Stimulated activated CD8-positive, alpha-beta memory T cell treated with anti-CD3 and anti-CD28 coated beads, Interleukin-4, amount 100 ng/mL, for 1 hour (primary cell): Measurements from ENCODE around the gene TMSB10.

Source experiments
- DNase-seq, 2 donors: peaks; one replicate each; pipeline ENCODE4 v3.0.0-alpha.2; 2020; ENCODE audit warnings: low read depth in 2 of 2, low spot score in 1 of 2

TMSB10 gene

DNA sequence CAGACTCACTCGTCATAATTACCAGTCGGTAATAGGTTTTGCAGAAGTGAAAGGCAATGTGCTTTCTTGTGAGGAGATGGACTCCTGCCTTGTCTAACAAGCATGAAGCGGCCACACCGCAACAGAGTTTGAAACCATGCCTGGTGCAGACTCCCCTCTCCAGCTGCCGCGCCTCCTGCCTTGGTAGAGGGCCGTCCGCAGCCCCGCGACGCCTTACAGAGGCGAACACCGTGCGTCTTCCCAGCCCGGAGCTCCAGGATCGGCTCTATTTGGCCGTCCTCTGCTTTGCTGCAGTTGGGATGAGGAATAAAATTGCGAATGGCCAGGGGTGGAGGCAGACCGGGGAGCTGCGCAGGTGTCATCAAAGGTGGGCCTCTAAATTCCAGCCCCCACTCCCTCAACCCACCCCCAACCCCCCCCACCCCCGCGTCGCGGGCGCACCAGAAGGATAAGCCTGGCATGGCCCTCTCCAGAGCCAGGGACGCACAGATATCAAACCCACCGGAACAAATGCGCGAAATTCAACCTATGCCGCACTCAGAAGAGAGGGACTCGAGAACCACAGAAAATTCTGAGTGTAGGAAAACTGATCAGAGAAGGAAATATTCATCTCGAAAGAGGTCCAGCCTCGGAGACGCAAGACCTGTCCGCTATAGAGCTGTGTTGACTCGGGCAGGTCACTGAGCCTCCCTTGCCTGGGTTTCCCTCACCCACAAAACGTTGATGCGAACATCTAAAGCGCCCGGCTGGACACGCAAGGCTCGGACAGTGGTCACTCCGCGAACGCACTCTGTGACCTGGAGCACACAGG is 25.7 kb upstream of the TMSB10 start:
- DNase-seq = no peak

DNA sequence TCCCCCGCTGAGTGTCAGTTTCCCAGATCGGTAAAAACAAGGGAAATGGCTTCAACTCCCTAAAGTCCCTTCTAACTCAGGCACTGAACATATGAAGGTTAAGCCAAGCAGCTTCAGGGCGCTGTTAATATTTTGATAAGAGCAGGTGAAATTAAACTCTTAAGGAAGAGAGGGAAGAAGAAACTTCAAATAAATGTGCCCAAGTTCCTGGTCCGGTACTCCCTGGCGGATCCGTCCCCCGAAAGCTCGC is 25.1 kb upstream of the TMSB10 start:
- DNase-seq = no peak

DNA sequence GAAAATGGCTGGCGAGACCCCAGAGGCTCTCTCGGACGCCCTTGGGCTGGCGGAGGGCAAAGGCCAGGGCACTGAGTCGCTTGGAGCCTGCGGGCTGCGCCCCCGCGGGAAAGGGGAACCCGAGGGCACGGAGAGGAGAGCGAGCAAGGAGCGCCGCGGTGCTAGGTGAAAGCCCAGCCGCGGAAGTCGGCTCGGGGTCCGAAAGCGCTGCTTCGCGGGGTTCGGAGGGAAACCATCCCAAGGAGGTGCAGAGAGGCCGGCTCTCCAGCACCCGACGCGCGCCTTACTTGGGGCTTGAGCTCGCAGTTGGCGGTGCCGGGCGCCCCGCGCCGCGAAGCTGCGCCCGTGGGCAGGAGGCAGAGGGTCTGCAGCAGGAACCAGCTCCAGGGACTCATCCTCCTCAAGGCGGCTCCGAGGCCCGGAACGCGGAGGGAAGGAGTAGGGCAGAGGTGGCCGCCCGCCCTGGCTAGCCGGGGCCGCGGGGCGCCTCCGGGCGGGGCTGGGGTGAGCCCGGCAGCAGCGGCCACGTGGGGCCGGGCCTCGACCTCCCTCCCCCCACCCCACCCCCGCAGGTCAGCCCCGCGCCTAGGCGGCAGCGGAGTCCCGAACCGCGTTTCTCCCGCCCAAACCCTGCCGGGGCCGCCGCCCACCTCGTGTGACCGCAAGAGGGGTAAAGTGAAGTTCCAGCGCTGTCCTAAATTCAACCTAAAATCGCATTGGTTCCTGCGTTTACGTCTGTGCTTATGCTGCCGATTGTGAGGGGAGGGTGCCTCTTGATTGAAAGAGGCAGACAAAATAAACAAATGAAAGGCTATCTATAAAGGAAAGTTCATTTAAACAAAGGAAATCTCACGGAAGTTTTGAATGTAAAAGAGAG is 24.6 kb upstream of the TMSB10 start, which contains the start of gene TRABD2A:
Gene TRABD2A (minus strand): TSS at position 440 of the 877 bp plus-strand sequence. CDS start 45 bp downstream, at position 395.
- DNase-seq = no peak

DNA sequence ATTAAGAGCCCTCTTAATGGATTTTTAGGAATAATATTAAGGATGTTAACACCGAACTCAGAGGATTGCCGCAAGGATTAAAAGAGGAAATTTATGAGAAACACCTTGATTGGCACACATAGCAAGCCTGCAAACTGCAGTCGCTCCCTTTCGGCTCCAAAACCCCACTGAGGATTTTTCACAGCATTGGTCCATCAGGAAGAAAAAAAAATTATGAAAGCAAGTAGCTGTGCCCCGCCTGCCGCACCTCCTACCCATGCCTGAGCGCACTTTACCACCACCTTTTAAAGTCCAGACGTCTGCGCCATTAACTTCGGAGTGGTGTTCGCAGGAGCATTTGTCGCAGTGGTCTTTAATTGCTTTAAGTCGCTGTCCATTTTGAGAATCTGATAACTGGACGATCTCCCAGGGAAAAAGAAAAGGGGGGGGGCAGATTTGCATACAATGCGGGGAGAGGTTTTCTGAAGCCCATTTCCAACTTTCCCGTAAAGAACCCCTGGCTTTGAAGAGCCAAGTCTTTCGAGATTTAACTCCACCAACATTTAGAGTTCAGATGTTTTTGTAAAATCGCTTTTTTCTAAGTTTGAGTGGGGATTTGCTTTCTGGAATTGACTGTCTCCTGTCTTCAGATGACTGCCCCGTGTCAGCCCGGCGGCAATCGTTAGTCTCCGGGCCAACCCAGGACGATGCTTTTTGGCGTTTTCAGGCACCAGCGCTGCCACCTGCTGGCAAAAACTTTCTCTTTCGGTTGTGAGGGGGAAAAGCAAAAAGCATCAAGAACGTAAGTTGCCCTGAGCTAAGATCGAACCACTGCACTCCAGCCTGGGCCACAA is 23.7 kb upstream of the TMSB10 start:
- peak; percentile 61 to 80 for DNase-seq

DNA sequence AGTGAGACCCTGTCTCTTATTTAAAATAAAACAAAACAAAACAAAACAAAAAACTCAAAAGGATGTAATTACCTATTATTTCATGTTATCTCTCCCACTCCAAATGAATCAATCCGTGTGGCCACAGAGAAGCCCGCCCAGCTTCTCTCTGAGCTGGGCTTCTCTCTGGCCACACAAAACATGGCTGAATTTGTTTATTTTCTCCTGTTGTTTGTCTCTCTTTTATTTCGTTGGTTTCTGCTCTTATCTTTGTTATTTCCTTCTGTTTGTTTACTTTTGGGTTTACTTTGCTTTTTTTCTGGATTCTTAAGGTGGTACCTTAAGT is 23.1 kb upstream of the TMSB10 start:
- no peak for DNase-seq

DNA sequence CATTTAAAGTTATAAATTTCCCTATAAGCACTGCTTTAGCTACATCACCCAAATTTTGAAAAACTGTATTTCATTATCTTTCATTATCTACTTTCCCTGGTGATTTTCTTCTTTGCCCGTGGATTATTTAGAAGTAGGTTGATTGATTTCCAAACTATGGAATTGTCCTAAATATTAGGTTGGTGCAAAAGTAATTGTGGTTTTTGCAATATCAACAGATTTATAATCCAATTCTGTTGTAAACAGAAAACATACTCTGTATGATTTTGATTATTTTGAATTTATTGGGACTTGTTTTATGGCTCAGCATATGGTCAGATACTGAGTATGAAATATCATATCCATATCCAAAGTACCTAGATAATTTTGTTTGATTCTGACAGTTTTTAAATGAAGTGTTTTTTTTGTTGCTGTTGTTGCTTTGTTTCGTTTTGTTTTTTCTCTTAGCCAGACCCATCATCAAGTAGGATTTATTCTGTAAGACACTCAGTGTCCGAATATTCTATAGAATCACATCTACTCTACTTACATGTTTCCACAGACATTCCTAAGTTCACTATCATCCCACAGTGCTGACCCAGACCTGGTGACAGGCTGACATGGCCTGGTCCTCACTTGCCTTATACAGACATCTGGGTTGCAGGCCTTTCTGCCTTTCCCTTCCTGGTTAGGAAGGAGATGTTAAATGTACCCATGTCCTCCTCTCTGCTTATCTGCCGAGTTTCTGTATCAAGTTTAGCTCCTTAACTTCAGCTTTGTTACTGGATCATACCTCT is 22.5 kb upstream of the TMSB10 start:
- no peak for DNase-seq

DNA sequence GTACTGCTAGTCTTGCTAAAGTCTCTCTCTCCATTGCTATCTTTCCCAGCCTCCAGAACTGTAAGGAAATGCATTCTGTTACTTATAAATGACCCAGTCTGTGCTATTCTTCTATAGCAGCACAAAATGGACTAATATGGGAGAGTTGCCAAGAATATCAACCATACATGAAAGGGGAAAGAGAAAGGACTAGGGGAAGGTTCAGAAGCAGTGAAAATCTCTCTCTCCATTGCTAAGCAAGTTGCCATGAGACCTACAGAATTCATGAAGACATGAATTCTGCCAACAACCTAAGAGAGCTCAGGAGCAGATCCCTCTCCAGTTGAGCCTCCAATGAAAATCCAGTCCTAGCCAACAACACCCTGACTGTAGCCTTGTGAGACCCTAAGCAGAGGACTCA is 21.0 kb upstream of the TMSB10 start:
- no peak for DNase-seq

DNA sequence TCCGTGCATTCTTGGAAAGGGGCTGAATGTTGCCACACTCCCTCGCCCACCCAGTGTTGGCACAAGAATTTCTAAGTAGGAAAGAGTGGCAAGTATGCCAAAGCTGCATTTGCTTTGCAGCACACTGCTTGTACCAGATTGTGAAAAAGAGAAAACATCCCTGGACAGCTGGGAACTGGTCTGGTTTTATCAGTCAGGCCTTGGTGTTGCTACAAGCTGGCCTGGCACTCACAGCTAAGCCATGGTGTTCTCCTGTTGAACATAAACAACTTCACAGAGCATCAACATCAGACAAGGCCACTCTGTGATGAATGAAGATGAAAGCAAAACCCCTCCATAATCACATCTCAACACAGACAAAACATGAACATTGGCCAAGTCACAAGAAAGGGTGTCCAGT is 20.3 kb upstream of the TMSB10 start:
- DNase-seq = no peak

DNA sequence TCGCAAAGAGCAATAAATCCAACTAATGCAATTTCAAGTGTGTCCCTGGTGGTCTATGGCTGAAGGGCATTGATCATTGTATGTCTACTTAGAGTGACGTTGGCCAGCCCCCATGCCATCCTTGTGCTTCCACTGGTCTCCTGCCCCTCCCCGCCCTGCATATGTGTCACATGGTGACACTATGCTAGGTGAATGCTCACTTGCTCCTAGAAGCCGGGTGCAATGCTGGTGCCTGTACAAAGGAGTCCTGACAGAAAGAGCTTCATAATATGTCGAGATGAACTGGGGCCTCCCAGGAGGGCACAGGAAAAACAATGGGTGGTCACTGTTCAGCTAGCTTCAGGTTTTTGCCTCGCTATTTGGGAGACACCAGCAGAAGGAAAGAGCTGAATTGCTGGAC is 18.7 kb upstream of the TMSB10 start:
- no peak for DNase-seq

DNA sequence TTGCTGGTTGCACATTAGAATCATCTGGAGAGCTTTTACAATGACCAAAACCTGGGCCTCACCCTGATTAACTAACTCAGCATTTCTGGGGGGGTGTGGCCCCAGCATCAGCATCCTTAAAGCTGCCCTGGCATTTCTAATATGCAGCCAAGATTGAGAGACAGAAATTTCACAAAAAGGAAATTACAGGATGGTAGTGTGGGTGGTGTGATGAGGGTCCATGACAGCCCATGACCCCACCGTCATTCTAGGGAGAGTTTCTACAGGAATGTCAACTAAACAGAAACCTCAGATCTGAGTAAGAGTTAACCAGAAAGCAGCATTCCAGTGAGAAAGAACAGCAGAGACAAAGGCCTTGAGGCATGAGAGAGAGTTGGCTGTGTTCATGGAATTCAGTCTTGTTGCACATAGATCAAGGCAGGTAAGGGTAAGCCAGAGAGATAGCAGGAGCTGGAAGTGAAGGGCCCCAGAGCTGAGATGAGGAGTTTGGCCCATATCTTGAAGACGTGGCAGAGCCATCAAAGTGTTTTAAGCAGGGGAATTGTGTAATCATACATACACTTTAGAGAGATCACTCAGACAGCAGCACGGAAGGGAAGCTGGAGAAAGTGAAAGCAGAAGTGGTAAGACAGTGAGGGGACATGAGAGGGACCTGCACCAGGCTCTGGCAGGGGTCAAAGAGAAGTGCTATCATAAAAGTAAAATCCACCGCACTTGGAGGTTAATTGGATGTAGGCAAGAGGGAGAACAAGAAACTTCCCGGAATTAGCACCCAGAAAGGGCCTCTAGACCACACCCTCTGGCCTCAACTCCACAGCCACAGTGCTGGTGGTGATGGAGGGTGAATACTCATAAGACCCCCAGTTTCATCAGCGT is 16.8 kb upstream of the TMSB10 start:
- no peak for DNase-seq

DNA sequence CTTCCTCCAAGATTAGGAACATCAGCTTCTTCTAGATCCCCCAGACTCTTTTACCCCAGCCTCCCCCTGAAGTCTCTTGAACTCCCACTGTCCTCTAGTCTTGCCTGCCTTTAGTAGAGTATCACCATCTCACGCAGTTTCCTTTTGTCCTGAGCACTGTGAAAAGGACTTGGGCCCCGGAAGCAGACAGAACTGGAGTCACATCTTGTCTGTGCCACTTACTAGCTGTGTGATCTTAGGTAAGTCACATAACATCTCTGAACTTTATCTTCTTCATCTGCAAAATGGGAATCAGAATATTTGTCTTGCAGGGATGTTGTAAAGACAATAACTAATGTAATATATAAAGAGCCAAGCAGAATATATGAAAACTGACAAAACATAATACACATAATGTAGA is 16.1 kb upstream of the TMSB10 start:
- DNase-seq = no peak

DNA sequence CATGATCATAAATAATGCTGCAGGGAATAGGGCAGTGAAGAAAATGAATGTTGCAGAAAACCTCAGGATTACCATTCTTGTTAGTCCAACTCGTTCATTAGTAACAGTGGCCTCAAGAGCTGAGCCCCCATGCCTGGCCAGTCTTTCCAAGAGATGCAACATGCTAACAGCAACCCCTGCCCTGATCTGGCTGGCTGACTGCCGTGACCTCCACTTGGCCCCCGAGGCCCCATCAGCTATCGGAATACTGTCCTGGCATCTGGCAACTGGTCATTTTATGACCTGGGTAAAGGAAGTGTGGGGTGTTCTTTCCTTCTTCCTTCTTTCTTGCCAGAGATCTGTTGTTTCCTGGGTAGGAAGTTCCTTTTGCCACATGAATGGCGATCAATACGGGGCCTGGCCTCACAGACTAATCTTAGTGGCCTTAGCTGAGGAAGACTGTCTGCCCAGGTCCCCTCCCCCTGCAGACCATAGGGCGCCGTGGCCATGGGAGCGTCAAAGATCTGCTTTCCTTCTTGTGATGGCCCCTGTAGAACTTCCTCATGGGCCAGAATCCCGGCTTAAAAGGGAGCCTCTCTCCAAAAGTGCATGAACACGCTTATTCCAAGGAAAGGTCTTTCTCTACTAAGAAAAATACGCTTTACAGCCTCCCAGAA is 14.0 kb upstream of the TMSB10 start:
- DNase-seq = no peak

DNA sequence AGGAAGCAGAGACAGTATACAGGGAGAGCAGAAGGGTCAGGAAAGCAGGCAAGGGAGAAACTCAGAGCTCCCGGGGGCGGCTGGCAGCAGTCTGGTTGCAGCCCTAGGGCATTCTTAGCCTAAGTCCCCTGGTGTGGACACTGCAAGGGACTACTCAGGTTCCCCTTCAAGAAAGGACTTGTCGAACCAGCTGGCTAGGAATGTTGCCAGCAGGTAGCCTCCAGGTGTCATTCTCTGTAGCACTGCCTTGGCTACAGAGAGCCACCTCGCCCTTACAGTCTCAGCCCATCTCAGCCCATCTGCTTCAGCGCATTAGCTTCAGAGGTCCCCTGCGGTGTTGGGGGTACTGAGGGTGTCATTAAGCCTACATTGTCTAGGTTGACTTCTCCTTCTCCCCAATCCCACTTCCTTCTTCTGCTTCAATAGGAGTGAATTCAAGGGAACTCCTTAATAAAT is 11.3 kb upstream of the TMSB10 start:
- DNase-seq = no peak

DNA sequence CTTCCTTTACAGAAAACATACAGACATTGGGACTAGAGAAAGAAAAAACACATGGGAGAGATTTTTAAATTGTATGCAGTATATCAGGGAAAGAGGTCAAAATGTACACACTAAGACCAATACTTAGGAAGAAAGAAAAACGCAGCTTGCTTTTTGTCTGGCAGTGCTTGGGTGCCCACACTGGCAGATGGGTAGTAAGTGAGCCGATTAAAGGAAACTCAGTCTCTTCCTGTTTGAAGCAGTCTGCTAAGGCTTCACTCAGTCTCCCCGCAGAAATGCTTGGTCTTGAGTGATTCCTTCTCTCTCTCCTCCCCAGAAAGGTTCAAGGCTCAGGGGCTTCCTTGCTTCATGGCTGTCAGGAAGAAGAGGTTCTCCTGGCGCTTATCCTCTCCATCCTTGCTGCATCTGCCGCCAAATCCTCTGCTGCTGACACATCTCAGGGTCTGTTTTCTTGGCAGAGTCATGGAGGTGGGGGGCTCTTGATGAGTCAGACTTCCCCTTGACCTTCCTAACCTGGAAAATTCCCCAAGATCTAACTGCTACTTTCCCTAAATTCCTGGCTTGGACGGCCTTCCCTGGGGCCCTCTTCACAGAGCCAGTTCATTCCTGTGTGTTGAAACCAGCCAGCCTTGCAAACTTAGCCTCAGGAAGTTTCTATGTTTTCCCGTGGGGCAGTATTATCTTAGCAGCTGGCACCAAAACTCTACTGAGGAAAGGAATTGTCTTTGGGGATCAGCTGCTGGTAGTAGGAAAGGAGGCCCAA is 10.5 kb upstream of the TMSB10 start:
- DNase-seq = no peak

DNA sequence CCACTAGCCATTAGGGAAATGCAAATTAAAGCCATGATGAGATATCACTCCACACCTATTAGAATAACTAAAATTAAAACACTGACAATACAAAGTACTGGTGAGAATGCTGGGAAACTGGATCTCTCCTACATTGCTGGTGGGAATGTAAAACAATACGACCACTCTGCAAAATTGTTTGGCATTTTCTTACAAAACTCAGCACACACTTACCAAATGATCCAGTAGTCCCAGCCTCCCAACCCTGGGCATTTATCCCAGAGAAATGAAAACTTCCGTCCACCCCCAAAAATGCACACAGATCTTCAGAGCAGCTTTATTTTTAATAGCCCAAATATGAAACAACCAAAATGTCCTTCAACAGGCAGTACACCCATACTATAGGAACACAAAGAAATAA is 8.9 kb upstream of the TMSB10 start:
- no peak for DNase-seq

DNA sequence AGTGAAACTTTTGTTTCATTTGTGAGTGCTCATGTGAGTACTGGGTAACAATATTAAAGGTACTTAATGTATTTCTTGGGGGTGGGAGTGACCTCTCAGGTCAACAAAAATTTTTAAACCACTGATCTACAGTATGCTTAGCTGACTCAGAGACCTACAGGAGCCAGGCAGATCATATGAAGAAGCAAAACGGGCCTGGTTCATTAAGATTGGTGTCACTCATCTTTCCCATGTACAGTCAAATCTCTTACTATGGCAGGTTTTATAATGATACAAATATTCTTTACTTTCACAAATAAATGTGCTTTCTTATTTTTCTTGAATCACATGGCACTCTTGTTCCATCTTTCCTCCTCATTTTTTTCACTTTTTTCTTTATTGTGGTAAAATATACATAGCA is 7.7 kb upstream of the TMSB10 start:
- no peak for DNase-seq

DNA sequence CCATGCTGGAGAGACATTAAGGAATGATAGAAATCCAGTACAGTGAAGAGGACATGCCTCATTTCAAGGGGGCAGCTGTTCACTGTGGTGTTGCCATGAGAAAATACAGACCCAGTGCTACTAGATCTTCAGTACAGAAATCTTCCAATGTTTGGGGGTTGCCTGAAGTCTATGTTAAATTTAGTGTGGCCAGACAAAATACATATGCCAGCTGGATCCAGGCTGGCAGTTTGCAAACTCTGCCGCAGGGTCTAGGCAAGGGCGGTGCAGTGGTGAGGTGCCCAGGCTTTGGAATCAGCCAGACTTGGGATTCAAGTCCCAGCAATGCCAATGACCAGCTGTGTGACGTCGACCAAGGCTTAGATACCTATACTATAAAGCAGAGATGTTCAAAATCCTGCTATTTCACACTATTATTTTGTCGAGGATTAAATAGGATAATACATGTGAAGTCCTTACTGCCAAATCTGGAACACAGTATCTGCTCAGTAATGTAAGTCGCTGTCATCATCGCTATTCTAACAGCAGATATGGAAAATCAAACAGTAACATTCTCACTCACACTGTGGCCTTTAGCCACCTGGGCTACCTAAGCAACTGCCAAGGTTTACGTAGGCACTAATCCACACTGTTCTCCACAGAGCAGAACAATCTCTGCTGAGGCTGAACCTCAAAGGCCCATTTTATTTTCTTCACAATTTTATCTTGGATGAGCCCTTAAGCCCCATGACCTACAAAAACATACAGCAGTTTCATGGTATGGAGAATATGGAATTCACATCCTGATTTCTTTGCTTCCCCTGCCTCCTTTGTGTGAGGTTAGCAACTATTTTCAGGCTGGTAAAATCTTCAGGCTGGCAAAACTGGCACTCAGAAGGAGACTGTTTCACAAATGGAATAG is 5.9 kb upstream of the TMSB10 start:
- DNase-seq = no peak

DNA sequence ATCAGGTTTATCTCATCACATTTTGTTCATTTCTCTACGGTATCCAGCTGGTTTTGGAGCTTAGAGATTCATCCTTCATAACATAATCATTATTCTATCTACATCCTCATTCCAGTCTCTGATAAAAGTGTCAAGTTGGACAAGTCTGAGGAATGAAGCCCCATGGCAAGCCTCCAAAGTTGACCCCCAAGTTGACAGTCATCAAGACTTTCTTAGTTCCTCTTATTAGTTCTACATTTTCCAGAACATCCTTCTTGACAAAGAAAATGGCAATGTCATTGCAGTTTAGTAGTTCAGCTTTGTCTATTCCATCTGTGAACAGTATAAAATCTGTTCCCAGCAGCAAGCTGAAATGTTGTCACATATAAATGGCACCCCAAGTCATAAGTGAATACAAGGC is 4.5 kb upstream of the TMSB10 start:
- no peak for DNase-seq
